Activated gamma-delta T cell treated with anti-CD3 and anti-CD28 coated beads, Interleukin-2, amount 50 U/mL, for 16 hours (primary cell): ENCODE measurements around the gene COMMD1.
"Not testable (repeated sequence)": the region's sequence is repeated elsewhere in the genome, so short reads cannot be mapped to it uniquely, and the experiment has no call there.

Experiments
- DNase-seq: peaks from one replicate; pipeline ENCODE4 v3.0.0-alpha.2; 2020; ENCODE audit warnings: low read depth

COMMD1 gene

DNA sequence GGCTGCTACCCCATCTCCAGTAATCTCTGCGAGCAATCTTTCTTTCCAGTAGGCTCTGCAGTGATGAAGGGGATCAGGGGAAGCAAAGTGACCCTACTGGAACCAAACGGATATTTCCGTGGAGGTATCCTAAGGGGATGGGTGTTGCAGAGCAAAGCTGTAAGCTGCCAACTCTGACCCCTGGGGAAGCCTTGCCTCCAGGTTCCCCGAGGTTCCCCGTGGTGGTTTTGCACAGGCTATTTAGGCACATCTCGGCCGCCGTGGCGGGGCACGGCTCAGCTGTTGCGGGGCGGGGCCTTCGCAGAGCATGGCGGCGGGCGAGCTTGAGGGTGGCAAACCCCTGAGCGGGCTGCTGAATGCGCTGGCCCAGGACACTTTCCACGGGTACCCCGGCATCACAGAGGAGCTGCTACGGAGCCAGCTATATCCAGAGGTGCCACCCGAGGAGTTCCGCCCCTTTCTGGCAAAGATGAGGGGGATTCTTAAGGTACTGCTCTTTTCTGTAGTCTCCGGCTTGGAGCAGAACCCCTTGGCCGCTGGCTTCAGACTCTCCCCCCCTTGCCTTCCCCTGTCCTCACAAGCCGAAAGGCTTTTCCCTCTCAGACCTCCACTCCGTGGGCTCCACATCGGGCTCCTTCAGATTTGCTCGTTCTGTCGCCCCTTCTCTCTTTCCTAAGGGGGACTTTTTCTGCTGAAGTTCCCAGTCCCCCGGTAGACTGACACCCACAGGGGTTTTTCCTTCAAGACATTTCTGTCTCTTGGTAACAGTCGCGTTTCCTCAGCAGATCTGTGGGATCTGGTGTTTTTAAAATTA, at the start of gene COMMD1:
Gene COMMD1, plus strand, starts transcription at position 303 of the 814 bp plus-strand sequence. Its CDS starts 5 bp downstream, at position 308.
- peak; percentile 69 for DNase-seq

- no peak for DNase-seq
These were observed 48.2 kb upstream of the COMMD1 start for GRCh38 chr2:61857224-61857623.

DNA sequence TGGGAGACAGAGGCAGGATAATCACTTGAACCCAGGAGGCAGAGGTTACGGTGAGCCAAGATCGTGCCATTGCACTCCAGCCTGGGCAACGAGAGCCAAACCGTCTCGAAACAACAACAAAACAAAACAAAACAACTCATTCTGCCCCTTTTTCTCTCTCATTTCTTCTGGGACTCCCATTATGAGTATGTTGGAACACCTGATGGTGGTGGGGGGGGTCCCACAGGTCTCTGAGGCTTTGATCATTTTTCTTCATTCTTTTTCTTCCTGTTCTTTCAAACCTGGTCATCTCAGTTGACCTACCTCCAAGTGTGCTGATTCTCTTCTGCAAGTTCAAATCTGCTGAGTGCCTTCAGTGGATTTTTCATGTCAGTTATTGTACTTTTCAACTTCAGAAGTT, 43.4 kb upstream of the COMMD1 start:
- no peak for DNase-seq

GRCh38 chr2:61866482-61867089, 38.9 kb upstream of the COMMD1 start:
- not testable (repeated sequence) for DNase-seq

DNA sequence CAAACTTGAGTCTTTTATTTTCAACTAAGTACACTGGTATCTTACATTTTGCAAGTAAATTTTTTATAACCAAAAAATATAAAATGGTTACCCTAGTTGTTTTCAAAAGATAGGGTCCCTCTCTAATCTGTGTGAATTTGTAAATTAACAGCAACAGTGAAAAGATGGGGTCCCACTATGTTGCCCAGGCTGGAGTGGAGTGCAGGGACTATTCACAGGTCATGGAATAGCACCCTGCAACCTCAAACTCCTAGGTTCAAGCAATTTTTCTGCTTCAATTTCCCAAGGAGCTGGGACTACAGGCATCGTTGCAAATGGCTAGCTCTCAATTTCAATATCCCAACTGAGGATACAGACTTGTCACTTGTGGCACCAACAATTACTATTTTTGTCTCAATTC, 29.1 kb upstream of the COMMD1 start:
- no peak for DNase-seq

DNA sequence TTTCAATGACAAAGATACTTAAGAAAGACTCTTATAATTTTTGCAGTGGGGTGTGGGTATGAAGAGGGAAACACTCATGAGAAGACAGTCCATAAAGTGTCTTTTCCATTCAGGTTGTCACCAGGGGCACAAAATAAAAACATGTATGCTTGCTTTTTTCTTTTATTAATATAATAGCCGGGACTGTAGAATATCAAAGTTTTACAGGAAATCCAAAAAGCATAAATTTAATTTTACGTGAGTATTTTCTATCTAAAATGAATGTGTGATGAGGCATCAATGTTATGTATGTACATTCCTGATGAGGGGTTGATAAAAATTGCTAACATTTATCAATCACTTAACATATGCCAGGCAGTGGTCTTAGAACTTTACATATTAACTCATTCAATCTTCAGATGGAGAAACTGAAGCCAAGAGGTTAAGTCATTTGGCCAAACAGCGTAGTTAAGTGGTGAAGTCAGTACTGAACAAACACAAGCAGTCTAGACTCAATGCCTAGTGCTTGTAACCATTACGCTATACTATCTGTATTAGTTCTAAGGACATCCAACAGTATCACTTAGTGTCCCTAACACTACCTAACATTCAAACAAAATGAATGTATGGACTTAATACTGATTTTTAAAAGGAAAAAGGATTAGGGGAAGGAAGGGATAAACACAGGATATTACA, 27.8 kb upstream of the COMMD1 start:
- no peak for DNase-seq

GRCh38 chr2:61878761-61879160, 26.7 kb upstream of the COMMD1 start:
- no peak for DNase-seq

DNA sequence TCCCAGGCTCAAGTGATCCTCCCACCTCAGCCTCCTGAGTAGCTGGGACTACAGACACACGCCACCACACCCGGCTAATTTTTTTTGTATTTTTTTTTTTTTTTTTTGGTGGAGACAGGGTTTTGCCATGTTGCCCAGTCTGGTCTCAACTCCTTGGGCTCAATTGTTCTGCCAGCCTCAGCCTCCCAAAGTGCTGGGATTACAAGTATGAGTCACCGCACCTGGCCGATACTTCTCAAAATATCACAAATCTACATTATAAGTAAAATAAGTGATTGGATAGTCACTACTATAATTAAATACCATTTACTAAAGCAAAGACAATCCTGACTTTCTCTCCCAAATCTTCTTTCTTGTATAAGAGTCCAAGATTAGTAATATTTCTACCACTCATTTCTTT, 26.1 kb upstream of the COMMD1 start:
- DNase-seq = not testable (repeated sequence)

- DNase-seq = no peak
These were observed 22.6 kb upstream of the COMMD1 start for GRCh38 chr2:61882850-61883249.

GRCh38 chr2:61885896-61886603, 19.4 kb upstream of the COMMD1 start:
- no peak for DNase-seq

- no peak for DNase-seq
These were observed 17.7 kb upstream of the COMMD1 start for GRCh38 chr2:61887717-61888266.

- peak; percentile 86 for DNase-seq
These were observed 17.0 kb upstream of the COMMD1 start, which contains the start of gene CCT4 for GRCh38 chr2:61888267-61889055. CCT4 (minus strand) TSS chr2:61888656; CDS start chr2:61888507, 149 bp downstream.

DNA sequence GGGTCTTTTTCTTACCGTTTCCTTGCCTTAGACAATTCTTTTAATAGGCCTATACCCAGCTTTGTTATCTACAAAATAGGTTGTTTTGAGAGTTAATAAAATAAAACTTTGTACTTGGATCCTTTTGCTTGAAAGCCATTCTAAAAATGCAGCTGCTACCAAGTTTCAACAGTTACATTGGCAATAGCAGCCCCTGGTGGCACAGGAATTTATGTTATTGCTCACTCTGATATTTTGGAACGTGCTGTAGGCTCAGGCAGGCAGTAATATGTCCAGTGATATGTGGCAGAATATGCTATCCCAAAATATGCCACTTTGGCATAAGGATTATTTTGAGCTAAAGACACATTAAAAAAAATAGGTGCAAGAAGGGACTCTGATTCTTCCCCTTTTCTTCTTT, 6.7 kb upstream of the COMMD1 start:
- no peak for DNase-seq

GRCh38 chr2:61900281-61900680, 5.2 kb upstream of the COMMD1 start:
- no peak for DNase-seq

DNA sequence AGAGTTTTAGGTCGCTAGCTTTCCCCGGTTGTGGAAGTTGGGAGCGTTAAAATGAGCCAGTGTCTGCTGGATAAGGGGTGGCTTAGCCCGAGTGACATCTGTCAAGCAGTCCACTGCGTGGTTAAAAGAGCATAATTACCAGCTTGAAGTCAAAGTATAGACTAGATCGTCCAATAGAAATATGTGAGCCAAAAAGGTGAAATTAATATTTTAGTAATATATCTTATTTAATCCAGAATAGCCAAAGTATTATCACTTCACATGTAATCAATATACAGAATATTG, 654 bp downstream of the COMMD1 start:
- no peak for DNase-seq

DNA sequence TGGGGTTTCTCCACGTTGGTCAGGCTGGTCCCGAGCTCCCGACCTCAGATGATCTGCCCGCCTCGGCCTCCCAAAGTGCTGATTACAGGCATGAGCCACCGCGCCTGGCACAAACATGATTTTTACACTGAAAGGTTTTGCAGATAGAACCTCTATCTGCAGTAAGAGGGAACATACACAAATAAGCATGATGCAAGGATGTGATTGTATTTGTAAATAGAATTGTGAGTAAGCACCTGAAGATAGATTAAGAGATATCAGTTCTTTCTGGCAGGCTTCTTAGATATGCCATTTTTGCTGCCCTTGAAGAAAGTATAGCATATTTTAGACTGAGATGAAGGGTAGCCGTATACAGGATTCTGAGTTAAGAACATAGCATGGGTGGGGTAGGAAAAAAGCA, 3.6 kb downstream of the COMMD1 start:
- no peak for DNase-seq

GRCh38 chr2:61910603-61911002, 5.1 kb downstream of the COMMD1 start:
- DNase-seq = no peak

DNA sequence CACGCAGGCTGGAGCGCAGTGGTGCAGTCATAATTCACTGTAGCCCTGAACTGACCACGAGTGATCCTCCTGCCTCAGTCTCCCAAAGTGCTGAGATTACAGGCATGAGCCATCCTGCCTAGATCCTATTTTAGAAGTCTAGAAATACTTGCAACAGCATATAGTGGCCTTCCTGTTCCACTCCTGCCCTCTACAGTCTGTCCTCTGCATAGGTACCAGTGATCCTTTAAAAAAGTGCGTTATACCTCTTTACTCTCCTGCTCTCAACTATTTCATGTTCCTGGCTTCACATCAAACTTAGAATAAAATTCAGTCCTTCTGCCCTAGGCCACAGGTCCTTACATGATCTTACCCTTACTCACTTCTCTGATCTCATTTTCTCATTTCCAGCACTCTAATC, 6.0 kb downstream of the COMMD1 start:
- no peak for DNase-seq

DNA sequence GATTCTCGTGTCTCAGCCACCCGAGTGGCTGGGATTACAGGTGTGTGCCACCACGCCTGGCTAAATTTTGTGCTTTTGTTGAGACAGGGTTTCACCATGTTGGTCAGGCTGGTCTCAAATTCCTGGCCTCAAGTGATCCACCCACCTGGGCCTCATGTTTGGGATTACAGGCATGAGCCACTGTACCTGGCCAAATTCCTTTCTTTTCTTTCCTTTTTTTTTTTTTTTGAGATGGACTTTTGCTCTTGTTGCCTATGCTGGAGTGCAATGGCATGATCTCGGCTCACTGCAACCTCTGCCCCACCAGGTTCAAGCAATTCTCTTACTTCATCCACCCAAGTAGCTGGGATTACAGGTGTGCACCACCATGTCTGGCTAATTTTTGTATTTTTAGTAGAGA, 9.3 kb downstream of the COMMD1 start:
- not testable (repeated sequence) for DNase-seq

- no peak for DNase-seq
These were observed 15.1 kb downstream of the COMMD1 start for GRCh38 chr2:61920548-61920947.

DNA sequence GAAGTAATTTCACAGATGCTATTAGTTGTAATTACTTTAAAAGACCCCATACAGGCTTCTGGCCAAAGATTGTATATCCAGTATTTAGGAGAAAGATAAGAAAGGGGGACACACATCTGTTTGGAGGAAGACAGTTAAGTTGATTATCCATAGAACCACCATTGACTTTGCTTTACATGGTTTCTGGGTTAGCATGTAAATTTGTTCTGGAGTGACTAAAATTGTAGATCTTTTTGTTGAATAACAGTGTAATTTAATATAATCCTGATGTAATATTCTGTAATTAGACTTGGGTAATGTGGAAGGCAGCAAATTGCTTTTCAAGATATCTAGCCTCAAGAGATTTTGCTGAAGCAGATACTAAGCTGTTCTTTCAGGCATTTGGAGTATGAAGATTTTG, 17.2 kb downstream of the COMMD1 start:
- no peak for DNase-seq
